Measurements from ENCODE around the gene IL6R. TPM values are rescaled to one million over a fixed set of nuclear protein-coding genes. Genes with fewer than 3 reads are reported as not detected.
A peak's percentile ranks its signal among the peaks of the same experiment; 100 is the strongest.

IL6R gene
- total RNA-seq, 2 experiments from 2014 or later, result 2.3 to 2.4 TPM

DNA sequence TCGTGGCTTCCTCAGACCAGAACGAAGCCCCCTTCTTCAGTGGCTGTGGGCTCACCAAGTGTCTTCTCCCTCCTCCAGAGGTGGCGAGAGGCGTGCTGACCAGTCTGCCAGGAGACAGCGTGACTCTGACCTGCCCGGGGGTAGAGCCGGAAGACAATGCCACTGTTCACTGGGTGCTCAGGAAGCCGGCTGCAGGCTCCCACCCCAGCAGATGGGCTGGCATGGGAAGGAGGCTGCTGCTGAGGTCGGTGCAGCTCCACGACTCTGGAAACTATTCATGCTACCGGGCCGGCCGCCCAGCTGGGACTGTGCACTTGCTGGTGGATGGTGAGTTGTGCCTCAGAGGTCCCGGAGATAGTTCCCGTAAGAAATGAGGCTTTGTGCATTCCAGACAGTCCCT, 24.0 kb downstream of the IL6R start:
- peaks cover 43% of the 10 kb centered on the region for H3K4me1 Mint-ChIP-seq
- H3K4me3 Mint-ChIP-seq, result no peak overlapping the region

DNA sequence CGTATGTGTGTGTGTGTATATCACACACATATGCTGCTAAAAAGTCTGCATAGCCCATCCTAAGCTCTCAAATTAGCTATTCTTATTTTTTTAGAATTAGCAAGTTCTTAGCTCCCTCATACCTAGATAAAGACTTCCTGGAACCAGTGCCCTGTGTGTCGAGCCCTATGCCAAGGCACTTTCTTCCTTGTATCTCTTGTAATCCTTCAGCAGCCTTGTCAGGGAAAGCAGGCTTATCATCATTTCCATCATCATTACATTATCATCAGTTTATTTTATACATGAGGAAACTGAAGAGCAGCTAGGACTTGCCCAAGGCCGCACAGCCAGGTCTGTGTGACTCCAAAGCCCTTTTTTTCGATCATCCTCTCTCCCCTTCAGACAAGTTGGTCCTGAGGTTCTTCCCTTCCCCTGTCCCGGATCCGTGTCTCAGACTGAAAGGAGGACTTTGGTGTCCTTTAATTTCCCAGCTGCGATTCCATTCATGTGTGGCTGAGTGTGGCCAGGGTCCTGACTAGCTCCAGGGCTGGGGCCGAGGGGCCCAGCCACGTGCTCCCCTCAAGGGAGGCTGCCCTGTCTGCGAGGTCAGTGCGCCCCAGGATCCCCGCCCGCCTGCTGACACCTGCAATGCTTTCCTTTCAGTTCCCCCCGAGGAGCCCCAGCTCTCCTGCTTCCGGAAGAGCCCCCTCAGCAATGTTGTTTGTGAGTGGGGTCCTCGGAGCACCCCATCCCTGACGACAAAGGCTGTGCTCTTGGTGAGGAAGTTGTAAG, 24.9 kb downstream of the IL6R start:
- no peaks in the 10 kb centered on the region for H3K27me3 Mint-ChIP-seq
- no peak overlapping the region for H3K27ac Mint-ChIP-seq
- no peaks in the 10 kb centered on the region for H3K9me3 Mint-ChIP-seq
- no peak overlapping the region for H3K4me3 Mint-ChIP-seq
- DNase-seq, result no peak
- peaks cover 3% of the 10 kb centered on the region for H3K36me3 Mint-ChIP-seq
- peaks cover 36% of the 10 kb centered on the region for H3K4me1 Mint-ChIP-seq

More for the DNA sequence above, 24.0 kb downstream of the IL6R start:
- Mint-ChIP-seq H3K9me3 (no peaks in the 10 kb centered on the region), H3K27me3 (no peaks in the 10 kb centered on the region), H3K27ac (no peak overlapping the region), H3K36me3 (peaks cover 3% of the 10 kb centered on the region)
- DNase-seq, result no peak

- no peak overlapping the region for H3K27ac Mint-ChIP-seq
- peaks cover 3% of the 10 kb centered on the region for H3K36me3 Mint-ChIP-seq
- H3K9me3 Mint-ChIP-seq, result no peaks in the 10 kb centered on the region
- H3K4me1 Mint-ChIP-seq, result peaks cover 36% of the 10 kb centered on the region
- no peaks in the 10 kb centered on the region for H3K27me3 Mint-ChIP-seq
- no peak overlapping the region for H3K4me3 Mint-ChIP-seq
- DNase-seq, result no peak
Measured at GRCh38 chr1:154430903-154431302, 25.8 kb downstream of the IL6R start.

DNA sequence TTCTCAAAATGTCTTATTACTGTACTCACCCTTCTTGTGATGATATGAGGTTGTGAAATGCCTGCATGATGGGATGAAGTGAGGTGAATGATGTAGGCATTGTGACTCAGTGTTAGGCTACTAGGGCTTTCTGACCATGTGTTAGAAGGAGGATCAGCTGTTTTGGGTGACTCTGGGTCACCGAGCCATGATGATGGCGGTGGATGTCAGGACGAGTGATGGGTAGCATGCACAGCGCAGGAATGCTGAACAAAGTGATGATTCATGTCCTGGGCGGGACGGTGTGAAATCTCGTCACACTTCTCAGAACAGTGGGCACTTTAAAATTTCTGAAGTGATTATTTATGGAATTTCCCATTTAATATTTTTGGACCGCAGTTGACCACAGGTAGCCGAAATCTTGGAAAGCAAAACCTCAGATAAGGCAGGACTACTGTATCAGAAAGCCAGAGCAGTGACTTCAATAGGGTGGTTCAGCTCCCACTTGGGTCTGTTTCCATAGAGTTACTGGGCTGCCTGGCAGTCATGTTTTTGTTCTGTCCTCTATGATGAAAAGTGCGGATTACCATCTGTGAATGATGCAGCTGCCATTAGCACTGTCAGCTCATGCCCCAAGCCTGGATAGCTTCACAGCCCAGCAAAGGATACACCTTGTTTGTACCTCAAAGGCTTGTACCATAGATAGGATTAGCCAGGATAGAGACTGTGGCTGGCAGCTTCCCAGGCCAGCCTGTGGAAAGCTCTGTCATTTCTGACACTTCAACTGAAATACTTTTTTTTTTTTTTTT, 26.6 kb downstream of the IL6R start:
- Mint-ChIP-seq H3K27me3 (no peaks in the 10 kb centered on the region), H3K36me3 (peaks cover 6% of the 10 kb centered on the region), H3K4me3 (no peak overlapping the region), H3K9me3 (no peaks in the 10 kb centered on the region), H3K27ac (peak overlapping the region; percentile 5), H3K4me1 (peaks cover 33% of the 10 kb centered on the region)
- DNase-seq, result no peak

GRCh38 chr1:154433161-154433764, 28.1 kb downstream of the IL6R start:
- no peak overlapping the region for H3K4me3 Mint-ChIP-seq
- H3K9me3 Mint-ChIP-seq, result no peaks in the 10 kb centered on the region
- H3K27me3 Mint-ChIP-seq, result no peaks in the 10 kb centered on the region
- H3K27ac Mint-ChIP-seq, result no peak overlapping the region
- peaks cover 32% of the 10 kb centered on the region for H3K4me1 Mint-ChIP-seq
- H3K36me3 Mint-ChIP-seq, result peaks cover 6% of the 10 kb centered on the region
- peak; percentile 36 for DNase-seq

- no peak for DNase-seq
- peaks cover 10% of the 10 kb centered on the region for H3K36me3 Mint-ChIP-seq
- no peak overlapping the region for H3K27ac Mint-ChIP-seq
- no peaks in the 10 kb centered on the region for H3K27me3 Mint-ChIP-seq
- H3K4me3 Mint-ChIP-seq, result no peak overlapping the region
- H3K9me3 Mint-ChIP-seq, result no peaks in the 10 kb centered on the region
- peaks cover 42% of the 10 kb centered on the region for H3K4me1 Mint-ChIP-seq
Measured at GRCh38 chr1:154434346-154435085, 29.4 kb downstream of the IL6R start.

DNA sequence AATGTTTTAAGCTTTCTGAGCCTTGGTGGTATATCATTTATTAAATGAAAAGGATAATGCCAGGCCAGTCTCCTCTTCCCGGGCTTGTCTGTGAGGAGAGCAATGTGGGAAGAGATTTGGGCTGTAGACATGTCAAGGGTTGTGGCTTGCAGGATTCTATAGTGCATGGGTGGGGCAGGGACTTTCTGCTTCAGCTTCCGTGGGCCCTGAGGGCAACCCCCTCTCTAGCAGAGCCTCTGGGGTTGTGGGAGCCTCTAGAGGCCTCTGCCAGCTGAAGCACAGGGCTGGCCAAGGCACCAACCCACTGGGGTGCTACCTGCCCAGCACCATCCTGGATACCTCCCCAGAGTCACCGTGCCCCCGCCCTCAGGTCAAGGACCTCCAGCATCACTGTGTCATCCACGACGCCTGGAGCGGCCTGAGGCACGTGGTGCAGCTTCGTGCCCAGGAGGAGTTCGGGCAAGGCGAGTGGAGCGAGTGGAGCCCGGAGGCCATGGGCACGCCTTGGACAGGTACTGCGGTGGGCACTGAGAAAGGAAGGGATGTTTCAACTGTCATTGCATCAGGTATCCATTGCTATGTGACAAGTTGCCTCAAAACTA, 30.6 kb downstream of the IL6R start:
- Mint-ChIP-seq H3K27ac (no peak overlapping the region), H3K36me3 (peaks cover 10% of the 10 kb centered on the region), H3K4me1 (peaks cover 47% of the 10 kb centered on the region), H3K9me3 (no peaks in the 10 kb centered on the region), H3K27me3 (no peaks in the 10 kb centered on the region), H3K4me3 (no peak overlapping the region)
- DNase-seq, result no peak

DNA sequence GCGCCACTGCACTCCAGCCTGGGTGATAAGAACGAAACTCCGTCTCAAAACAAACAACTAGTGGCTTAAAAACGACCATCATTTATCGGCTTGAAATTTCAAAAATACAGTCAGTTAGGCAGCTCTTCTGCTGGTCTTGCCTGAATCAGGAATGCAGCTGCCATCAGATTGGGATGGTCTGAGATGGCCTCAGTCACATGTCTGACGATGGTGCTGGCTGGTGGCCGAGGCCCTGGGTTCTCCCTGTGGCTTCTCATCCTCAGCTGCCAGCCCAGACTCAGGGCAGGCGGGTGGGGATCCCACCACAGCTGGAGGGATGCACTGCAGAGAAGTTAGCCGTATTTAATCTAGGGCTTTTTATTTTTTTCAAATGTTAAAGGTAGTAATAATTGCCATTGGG, 31.3 kb downstream of the IL6R start:
- no peak for DNase-seq
- no peak overlapping the region for H3K27ac Mint-ChIP-seq
- peaks cover 9% of the 10 kb centered on the region for H3K36me3 Mint-ChIP-seq
- H3K9me3 Mint-ChIP-seq, result no peaks in the 10 kb centered on the region
- H3K4me3 Mint-ChIP-seq, result no peak overlapping the region
- peaks cover 51% of the 10 kb centered on the region for H3K4me1 Mint-ChIP-seq
- no peaks in the 10 kb centered on the region for H3K27me3 Mint-ChIP-seq

- DNase-seq, result no peak
- H3K36me3 Mint-ChIP-seq, result peaks cover 11% of the 10 kb centered on the region
- H3K27me3 Mint-ChIP-seq, result peaks cover 3% of the 10 kb centered on the region
- no peaks in the 10 kb centered on the region for H3K9me3 Mint-ChIP-seq
- peak overlapping the region; percentile 87 for H3K27ac Mint-ChIP-seq
- H3K4me3 Mint-ChIP-seq, result peak overlapping the region; percentile 1
- peaks cover 54% of the 10 kb centered on the region for H3K4me1 Mint-ChIP-seq
Measured at GRCh38 chr1:154440036-154440804, 35.1 kb downstream of the IL6R start.

GRCh38 chr1:154441241-154441888, 36.2 kb downstream of the IL6R start:
- Mint-ChIP-seq H3K36me3 (peaks cover 11% of the 10 kb centered on the region), H3K4me3 (no peak overlapping the region), H3K27me3 (peaks cover 4% of the 10 kb centered on the region), H3K27ac (peak overlapping the region; percentile 76), H3K9me3 (no peaks in the 10 kb centered on the region), H3K4me1 (peaks cover 63% of the 10 kb centered on the region)
- DNase-seq, result no peak

DNA sequence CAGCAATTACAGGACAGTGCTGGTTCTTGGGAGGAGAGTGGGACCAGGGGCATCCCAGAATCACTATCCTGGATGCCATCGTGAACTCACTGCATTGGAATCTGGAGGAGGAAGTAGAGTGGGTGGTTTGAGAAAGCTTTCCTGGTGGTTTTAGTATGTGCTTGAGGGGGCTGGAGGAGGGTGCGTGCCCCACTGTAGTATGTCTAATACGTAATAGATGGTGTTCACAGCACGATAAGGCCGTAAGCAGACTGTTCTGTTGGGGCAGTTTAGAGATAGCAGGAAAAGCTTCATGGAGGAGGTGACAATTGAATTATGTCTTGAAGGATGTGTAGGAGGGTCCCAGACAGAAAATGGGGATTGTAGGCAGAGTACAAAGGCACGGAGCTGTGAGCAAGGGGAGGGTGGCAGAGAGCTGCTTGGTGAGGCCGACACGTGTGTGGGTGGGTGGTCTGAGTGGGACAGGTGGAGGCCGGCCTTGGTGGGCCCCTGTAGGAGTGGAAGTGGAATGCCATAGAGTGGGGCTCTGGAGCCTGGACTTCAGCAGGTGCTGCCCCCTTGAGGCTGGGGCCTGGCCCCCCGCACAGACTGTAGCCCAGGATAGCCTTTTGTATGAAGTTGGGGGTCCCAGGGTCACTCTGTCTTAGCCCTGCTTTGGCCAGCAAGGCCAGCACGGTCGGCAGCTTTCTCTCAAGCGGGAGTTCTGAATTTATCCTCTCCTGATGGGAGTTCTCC, 37.0 kb downstream of the IL6R start:
- Mint-ChIP-seq H3K9me3 (no peaks in the 10 kb centered on the region), H3K27me3 (peaks cover 4% of the 10 kb centered on the region), H3K27ac (no peak overlapping the region), H3K4me1 (peaks cover 63% of the 10 kb centered on the region), H3K36me3 (peaks cover 9% of the 10 kb centered on the region), H3K4me3 (no peak overlapping the region)
- DNase-seq, result no peak

DNA sequence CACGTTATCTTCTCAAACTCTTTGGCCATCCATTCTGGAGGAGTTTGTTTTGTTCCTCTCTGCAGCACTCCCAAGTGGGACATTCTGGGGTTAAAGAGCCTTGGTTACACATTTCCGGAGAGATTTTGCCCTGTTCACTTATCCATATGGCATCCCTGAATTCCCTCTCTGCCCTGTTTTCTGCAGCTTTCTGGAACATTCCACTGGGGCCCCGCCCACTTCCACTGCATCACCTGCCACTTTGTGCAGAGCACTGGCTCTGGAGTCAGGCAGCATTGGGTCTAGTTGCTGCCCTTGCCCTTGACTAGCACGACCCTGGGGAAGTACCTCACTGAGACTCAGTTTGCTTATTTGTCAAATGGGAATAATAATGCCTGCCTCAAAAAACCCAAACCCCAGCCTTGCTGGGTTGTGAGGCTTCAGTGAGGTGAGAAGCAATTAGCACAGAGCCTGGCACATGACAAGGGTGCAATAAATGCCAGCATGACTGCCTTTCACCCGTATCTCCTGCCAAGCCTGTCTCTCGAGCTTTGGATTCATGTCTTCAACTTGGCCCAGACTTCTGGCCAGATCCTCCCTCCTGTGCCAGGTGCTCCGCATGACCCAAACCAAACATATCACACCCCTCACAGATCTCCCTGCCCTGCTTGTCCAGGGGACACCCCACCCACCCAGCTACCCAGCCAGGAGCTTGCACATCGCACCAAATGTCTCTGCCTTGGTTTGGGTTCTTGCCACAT, 38.3 kb downstream of the IL6R start:
- no peak for DNase-seq
- H3K36me3 Mint-ChIP-seq, result peaks cover 9% of the 10 kb centered on the region
- no peaks in the 10 kb centered on the region for H3K9me3 Mint-ChIP-seq
- peaks cover 57% of the 10 kb centered on the region for H3K4me1 Mint-ChIP-seq
- no peak overlapping the region for H3K27ac Mint-ChIP-seq
- peaks cover 4% of the 10 kb centered on the region for H3K27me3 Mint-ChIP-seq
- no peak overlapping the region for H3K4me3 Mint-ChIP-seq

Measured in activated naive CD8-positive, alpha-beta T cell treated with anti-CD3 and anti-CD28 coated beads for 36 hours (primary cell).